DOHH2 (cell line): ENCODE data around the gene CCBE1.
"Not testable (repeated sequence)": the region's sequence is repeated elsewhere in the genome, so short reads cannot be mapped to it uniquely, and the experiment has no call there.

ENCODE experiments used
- H3F3A ChIP-seq: fragments of 200-600 bp; sonication (generic), shearing (Covaris generic); 2 replicates; pipeline ENCODE4 v1.6.0; 2016; ENCODE audit warnings: antibody characterized with exemption, mild to moderate bottlenecking; ENCODE audit not compliant: control insufficient read depth, insufficient read depth
- H3K27ac ChIP-seq: fragments of 200-600 bp; sonication (generic); 2 replicates; pipeline ENCODE4 v1.5.1; 2014; ENCODE audit warnings: low read depth, mild to moderate bottlenecking, low read length, moderate library complexity
- H3K27me3 ChIP-seq: fragments of 200-600 bp; sonication (generic); 2 replicates; pipeline ENCODE4 v1.6.1; 2014; ENCODE audit warnings: mild to moderate bottlenecking, low read length, mixed read lengths; ENCODE audit not compliant: control insufficient read depth
- H3K36me3 ChIP-seq: fragments of 200-600 bp; sonication (generic); 2 replicates; pipeline ENCODE4 v1.6.1; 2014; ENCODE audit warnings: mild to moderate bottlenecking, low read length, moderate library complexity, mixed read lengths; ENCODE audit not compliant: control insufficient read depth
- H3K4me1 ChIP-seq: fragments of 200-600 bp; sonication (generic); 2 replicates; pipeline ENCODE4 v1.6.1; 2014; ENCODE audit warnings: mild to moderate bottlenecking, low read length, mixed read lengths; ENCODE audit not compliant: control insufficient read depth
- H3K4me2 ChIP-seq: fragments of 200-600 bp; sonication (generic); 2 replicates; pipeline ENCODE4 v1.6.0; 2014; ENCODE audit warnings: mild to moderate bottlenecking, low read length, moderate library complexity
- H3K4me3 ChIP-seq: fragments of 200-600 bp; sonication (generic); 2 replicates; pipeline ENCODE4 v1.5.1; 2014; ENCODE audit warnings: mild to moderate bottlenecking, low read length, mixed read lengths
- H3K79me2 ChIP-seq: fragments of 200-600 bp; sonication (generic); 2 replicates; pipeline ENCODE4 v1.6.1; 2014; ENCODE audit warnings: mild to moderate bottlenecking, low read length, mixed read lengths; ENCODE audit not compliant: control insufficient read depth
- H3K9me2 ChIP-seq: fragments of 200-600 bp; sonication (generic); replicated peaks from 2 replicates; pipeline ENCODE4 v1.6.1; 2014; ENCODE audit warnings: mild to moderate bottlenecking, low read length, mixed read lengths; ENCODE audit not compliant: control insufficient read depth
- H3K9me3 ChIP-seq: fragments of 200-600 bp; sonication (generic); 2 replicates; pipeline ENCODE4 v1.6.1; 2014; ENCODE audit warnings: antibody characterized with exemption, low read length, mixed read lengths; ENCODE audit not compliant: control insufficient read depth, insufficient read depth
- H4K20me1 ChIP-seq: fragments of 200-600 bp; sonication (generic); 2 replicates; pipeline ENCODE4 v1.6.0; 2014; ENCODE audit warnings: low read depth, mild to moderate bottlenecking, antibody characterized with exemption, low read length, moderate library complexity; ENCODE audit not compliant: control insufficient read depth, insufficient read depth
- CTCF ChIP-seq: fragments of 200-600 bp; sonication (generic); IDR thresholded peaks from one replicate; pipeline ENCODE4 v1.5.1; 2014; ENCODE audit warnings: antibody characterized with exemption, mild to moderate bottlenecking, low read depth, low read length; ENCODE audit not compliant: poor library complexity, severe bottlenecking
- EZH2phosphoT487 ChIP-seq: fragments of 200-600 bp; sonication (generic); IDR thresholded peaks from 2 replicates; pipeline ENCODE4 v1.6.1; 2017; ENCODE audit warnings: borderline replicate concordance, mild to moderate bottlenecking, antibody characterized with exemption, low read length, moderate library complexity, mixed read lengths

The CCBE1 gene

GRCh38 chr18:59717291-59717690 is 20.1 kb upstream of the CCBE1 start:
- Histone ChIP-seq H3K4me2 (no peak overlapping the region), H3K9me3 (no peaks in the 10 kb centered on the region), H3K27ac (no peak overlapping the region), H3K79me2 (no peaks in the 10 kb centered on the region), H3K4me3 (no peak overlapping the region), H3K4me1 (no peaks in the 10 kb centered on the region), H3K27me3 (peaks cover 9% of the 10 kb centered on the region), H3K36me3 (no peaks in the 10 kb centered on the region), H4K20me1 (no peaks in the 10 kb centered on the region), H3K9me2 (no peaks in the 10 kb centered on the region), H3F3A (no peaks in the 10 kb centered on the region)
- TF ChIP-seq EZH2phosphoT487 = no peak
- no peak for TF ChIP-seq CTCF

GRCh38 chr18:59715966-59716369 is 18.7 kb upstream of the CCBE1 start:
- Histone ChIP-seq H3K36me3 (no peaks in the 10 kb centered on the region), H3K9me3 (no peaks in the 10 kb centered on the region), H4K20me1 (no peaks in the 10 kb centered on the region), H3K27me3 (peaks cover 6% of the 10 kb centered on the region; the same call in 1 of the 2 replicates), H3K9me2 (no peaks in the 10 kb centered on the region), H3K4me2 (no peak overlapping the region), H3K79me2 (no peaks in the 10 kb centered on the region), H3K4me1 (no peaks in the 10 kb centered on the region), H3F3A (no peaks in the 10 kb centered on the region), H3K27ac (no peak overlapping the region), H3K4me3 (no peak overlapping the region)
- no peak for TF ChIP-seq CTCF
- no peak for TF ChIP-seq EZH2phosphoT487

GRCh38 chr18:59715445-59715844 is 18.2 kb upstream of the CCBE1 start:
- Histone ChIP-seq H3K4me3 (no peak overlapping the region), H3K36me3 (no peaks in the 10 kb centered on the region), H3K9me3 (no peaks in the 10 kb centered on the region), H3K4me1 (no peaks in the 10 kb centered on the region), H3K27me3 (peaks cover 6% of the 10 kb centered on the region; the same call in 1 of the 2 replicates), H3K79me2 (no peaks in the 10 kb centered on the region), H4K20me1 (no peaks in the 10 kb centered on the region), H3K4me2 (no peak overlapping the region), H3K9me2 (no peaks in the 10 kb centered on the region), H3K27ac (no peak overlapping the region), H3F3A (no peaks in the 10 kb centered on the region)
- TF ChIP-seq EZH2phosphoT487 = no peak
- no peak for TF ChIP-seq CTCF

GRCh38 chr18:59714096-59714495 is 16.9 kb upstream of the CCBE1 start:
- not testable (repeated sequence) for H3K79me2 ChIP-seq, H3K27ac ChIP-seq, H4K20me1 ChIP-seq, H3K4me1 ChIP-seq, H3K4me3 ChIP-seq, H3F3A ChIP-seq, H3K4me2 ChIP-seq, H3K27me3 ChIP-seq, H3K9me2 ChIP-seq, H3K36me3 ChIP-seq, H3K9me3 ChIP-seq
